CD4-positive, alpha-beta memory T cell (primary cell): Measurements from ENCODE around the gene UBFD1. TPM values are rescaled to one million over a fixed set of nuclear protein-coding genes. Genes with fewer than 3 reads are reported as not detected.
"Not testable (repeated sequence)": the region's sequence is repeated elsewhere in the genome, so short reads cannot be mapped to it uniquely, and the experiment has no call there.

Source experiments
- CTCF ChIA-PET: fragments of 350-600 bp; sonication (Branson Sonifier 250); formaldehyde crosslinking; loops from one replicate; lab custom pipeline; 2021; ENCODE audit warnings: inconsistent platforms; ENCODE audit not compliant: partially characterized antibody; lab: Charles Lee
- POLR2A ChIA-PET: fragments of 350-600 bp; sonication (Branson Sonifier 250); formaldehyde crosslinking; loops from one replicate; lab custom pipeline; 2021; ENCODE audit not compliant: partially characterized antibody; lab: Charles Lee
- DNase-seq, 5 donors: peaks; one replicate each; pipeline versions ENCODE4 v3.0.0 to v3.0.0-alpha.2; 2020 to 2022; ENCODE audit warnings: mixed read lengths in 1 of 5
- H3K27ac ChIP-seq: one replicate; pipeline ENCODE4 v1.7.0; 2013; ENCODE audit warnings: low read depth, low read length
- H3K27me3 ChIP-seq: 2 replicates; pipeline ENCODE4 v1.7.0; 2013; ENCODE audit warnings: mild to moderate bottlenecking, low read length, moderate library complexity; ENCODE audit not compliant: insufficient read depth
- H3K36me3 ChIP-seq: 2 replicates; pipeline ENCODE4 v1.7.0; 2013; ENCODE audit warnings: mild to moderate bottlenecking, low read length, moderate library complexity; ENCODE audit not compliant: insufficient read depth
- H3K4me1 ChIP-seq: 2 replicates; pipeline ENCODE4 v1.7.0; 2013; ENCODE audit warnings: mild to moderate bottlenecking, low read length, moderate library complexity; ENCODE audit not compliant: insufficient read depth
- H3K4me3 ChIP-seq, 2 donors: one replicate each; pipeline ENCODE4 v1.7.0; 2013; ENCODE audit warnings: low read length in 2 of 2, mild to moderate bottlenecking in 1 of 2
- H3K9me3 ChIP-seq, 2 donors: one replicate each; pipeline ENCODE4 v1.7.0; 2013; ENCODE audit warnings: low read length in 2 of 2, control low read depth in 1 of 2; ENCODE audit not compliant: control insufficient read depth in 1 of 2
- H3K27ac Mint-ChIP-seq, 7 donors: one replicate each; pipeline ENCODE4 v1.8.0; 2020 to 2021; ENCODE audit warnings: mixed read lengths in 7 of 7, mild to moderate bottlenecking in 6 of 7, inconsistent platforms in 3 of 7, moderate library complexity in 3 of 7
- H3K27me3 Mint-ChIP-seq, 2 donors: one replicate each; pipeline ENCODE4 v1.8.0; 2020 to 2021; ENCODE audit warnings: mixed read lengths in 2 of 2
- H3K36me3 Mint-ChIP-seq, 2 donors: one replicate each; pipeline ENCODE4 v1.8.0; 2020 to 2021; ENCODE audit warnings: mixed read lengths in 2 of 2, inconsistent platforms in 1 of 2, mild to moderate bottlenecking in 1 of 2
- H3K4me1 Mint-ChIP-seq, 4 donors: one replicate each; pipeline ENCODE4 v1.8.0; 2020 to 2021; ENCODE audit warnings: mixed read lengths in 4 of 4, mild to moderate bottlenecking in 1 of 4
- H3K4me3 Mint-ChIP-seq, 8 donors: one replicate each; pipeline ENCODE4 v1.8.0; 2020 to 2021; ENCODE audit warnings: mixed read lengths in 8 of 8, mild to moderate bottlenecking in 7 of 8, moderate library complexity in 6 of 8, inconsistent platforms in 3 of 8
- H3K9me3 Mint-ChIP-seq, 8 donors: one replicate each; pipeline ENCODE4 v1.8.0; 2020 to 2021; ENCODE audit warnings: mixed read lengths in 8 of 8, mild to moderate bottlenecking in 5 of 8, inconsistent platforms in 3 of 8, moderate library complexity in 1 of 8
- intact Hi-C: fragments of 100-400 bp; cut with micrococcal nuclease; formaldehyde crosslinking; loops from one replicate; pipeline ENCODE4 v1.15.1; 2023
- polyA plus RNA-seq, 2 donors: library from polyadenylated mRNA; unstranded; fragments of 300-500 nt; fragmentation: Illumina TruSeq; gene quantifications; one replicate each; pipeline ENCODE4 v1.2.3, GENCODE V29; 2021
- total RNA-seq, 2 experiments: library from RNA; stranded (reverse); gene quantifications; one replicate each; pipeline ENCODE4 v1.2.3, GENCODE V29; 2021

Gene UBFD1
- total and polyA plus RNA-seq, 4 experiments from 2014 or later = 11.9 to 41.2 (median 28.1) TPM

DNA sequence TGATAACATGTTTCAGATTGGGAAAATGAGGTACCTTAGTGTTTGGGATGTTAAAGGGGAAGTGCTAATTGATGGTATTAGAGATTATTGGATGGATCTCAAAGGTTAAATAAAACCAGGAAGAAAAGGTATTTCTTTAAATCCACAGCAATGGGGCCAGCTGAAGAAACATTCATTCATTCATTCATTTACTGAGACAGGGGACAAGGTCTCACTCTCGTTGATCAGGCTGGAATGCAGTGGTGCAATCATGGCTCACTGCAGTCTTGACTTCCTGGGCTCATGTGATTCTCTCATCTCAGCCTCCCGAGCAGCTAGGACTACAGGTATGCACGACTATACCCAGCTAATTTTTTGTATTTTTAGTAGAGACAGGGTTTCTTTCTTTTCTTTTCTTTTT lies 20.1 kb upstream of the UBFD1 start:
- CTCF ChIA-PET = no interaction called here
- peak overlapping the region in 1 of 7 donors; percentile 17 for H3K27ac Mint-ChIP-seq
- no peak overlapping the region for H3K27ac ChIP-seq
- H3K27me3 ChIP-seq = no peaks in the 10 kb centered on the region
- no peaks in the 10 kb centered on the region for H3K27me3 Mint-ChIP-seq
- no peak overlapping the region for H3K4me3 Mint-ChIP-seq
- peaks cover 0 to 1% (median 0%) of the 10 kb centered on the region in 4 donors for H3K4me1 Mint-ChIP-seq
- H3K9me3 ChIP-seq = no peaks in the 10 kb centered on the region
- POLR2A ChIA-PET = no interaction called here
- intact Hi-C loops = no loop called here
- H3K4me3 ChIP-seq = no peak overlapping the region
- no peak for DNase-seq
- H3K36me3 Mint-ChIP-seq = peaks cover 14 to 51% of the 10 kb centered on the region in 2 donors
- peaks cover 28% of the 10 kb centered on the region for H3K36me3 ChIP-seq
- H3K9me3 Mint-ChIP-seq = no peaks in the 10 kb centered on the region
- H3K4me1 ChIP-seq = no peaks in the 10 kb centered on the region

- H3K4me3 Mint-ChIP-seq = no peak overlapping the region
- ChIA-PET CTCF (interaction anchor here (0.7 kb wide), 1 partner anchor 765 kb away, joined by 3 read pairs; no protein-coding TSS in a partner anchor), POLR2A (interaction anchor here (1.5 kb wide), 1 partner anchor 32 kb away, joined by 3 read pairs; no protein-coding TSS in a partner anchor)
- no peak overlapping the region for H3K27ac ChIP-seq
- DNase-seq = no peak
- peaks cover 9 to 47% of the 10 kb centered on the region in 2 donors for H3K36me3 Mint-ChIP-seq
- no peak overlapping the region for H3K27ac Mint-ChIP-seq
- no peaks in the 10 kb centered on the region for H3K9me3 Mint-ChIP-seq
- H3K4me1 Mint-ChIP-seq = peaks cover 0 to 1% (median 0%) of the 10 kb centered on the region in 4 donors
- no peaks in the 10 kb centered on the region for H3K27me3 ChIP-seq
- no peaks in the 10 kb centered on the region for H3K9me3 ChIP-seq
- no peaks in the 10 kb centered on the region for H3K4me1 ChIP-seq
- intact Hi-C loops = no loop called here
- H3K4me3 ChIP-seq = no peak overlapping the region
- H3K27me3 Mint-ChIP-seq = no peaks in the 10 kb centered on the region
- H3K36me3 ChIP-seq = peaks cover 23% of the 10 kb centered on the region
Measured at GRCh38 chr16:23538919-23539278, 18.6 kb upstream of the UBFD1 start.

- Mint-ChIP-seq H3K27ac (no peak overlapping the region), H3K27me3 (no peaks in the 10 kb centered on the region), H3K4me3 (no peak overlapping the region), H3K4me1 (peaks cover 0 to 1% (median 0%) of the 10 kb centered on the region in 4 donors), H3K36me3 (peaks cover 4 to 48% of the 10 kb centered on the region in 2 donors), H3K9me3 (no peaks in the 10 kb centered on the region)
- POLR2A ChIA-PET = interaction anchor here (1.4 to 1.5 kb wide), 2 partner anchors 17 to 34 kb away, joined by 3 to 4 read pairs; partner anchors contain the start of genes EARS2 and UBFD1
- Histone ChIP-seq H3K27ac (no peak overlapping the region), H3K4me3 (no peak overlapping the region), H3K4me1 (no peaks in the 10 kb centered on the region), H3K27me3 (no peaks in the 10 kb centered on the region), H3K9me3 (no peaks in the 10 kb centered on the region), H3K36me3 (peaks cover 18% of the 10 kb centered on the region)
- DNase-seq = no peak
- CTCF ChIA-PET = no interaction called here
- intact Hi-C loops = no loop called here
Measured at GRCh38 chr16:23539984-23540816, 17.3 kb upstream of the UBFD1 start.

DNA sequence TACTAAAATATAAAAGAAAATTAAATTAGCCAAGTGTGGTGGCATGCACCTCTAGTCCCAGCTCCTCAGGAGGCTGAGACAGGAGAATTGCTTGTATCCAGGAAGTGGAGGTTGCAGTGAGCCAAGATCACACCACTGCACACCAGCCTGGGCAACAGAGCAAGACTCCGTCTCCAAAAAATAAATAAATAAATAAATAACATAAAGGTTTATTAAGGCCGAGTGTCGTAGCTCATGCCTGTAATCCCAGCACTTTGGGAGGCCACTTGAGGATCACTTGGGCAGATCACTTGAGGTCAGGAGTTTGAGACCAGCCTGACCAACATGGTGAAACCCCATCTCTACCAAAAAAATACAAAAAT lies 16.7 kb upstream of the UBFD1 start:
- H3K27me3 ChIP-seq, intact Hi-C loops, H3K27me3 Mint-ChIP-seq, H3K4me1 Mint-ChIP-seq, H3K9me3 Mint-ChIP-seq, H3K4me3 ChIP-seq, H3K27ac ChIP-seq, H3K4me3 Mint-ChIP-seq, H3K4me1 ChIP-seq, H3K27ac Mint-ChIP-seq, CTCF ChIA-PET, H3K9me3 ChIP-seq, DNase-seq: not testable (repeated sequence)
- POLR2A ChIA-PET = interaction anchor here (1.4 kb wide), 1 partner anchor 16 kb away, joined by 4 read pairs; the partner anchor contains the start of genes EARS2 and UBFD1
- H3K36me3 Mint-ChIP-seq = peaks cover 4 to 47% of the 10 kb centered on the region in 2 donors
- H3K36me3 ChIP-seq = peaks cover 18% of the 10 kb centered on the region

DNA sequence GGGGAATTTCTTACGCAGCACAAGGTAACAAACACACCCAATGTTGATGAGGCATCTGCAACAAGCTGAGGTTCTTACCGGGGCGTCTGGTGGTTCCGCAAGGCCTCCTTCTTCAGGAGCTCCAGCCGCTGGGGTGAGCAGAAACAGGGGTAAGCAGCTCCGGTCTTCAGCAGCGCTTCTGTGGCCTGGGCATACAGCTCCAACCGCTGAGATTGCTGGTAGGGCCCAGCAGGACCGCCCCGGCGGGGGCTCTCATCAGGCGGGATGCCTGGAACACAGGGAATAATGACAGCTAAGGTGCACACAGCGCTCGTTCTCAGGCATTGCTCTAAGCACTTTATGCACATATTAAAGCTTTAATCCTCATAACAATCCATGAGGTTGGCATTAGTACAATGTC lies 13.1 kb upstream of the UBFD1 start:
- peaks cover 11 to 54% of the 10 kb centered on the region in 2 donors for H3K36me3 Mint-ChIP-seq
- no peak for DNase-seq
- Histone ChIP-seq H3K27ac (no peak overlapping the region), H3K4me1 (no peaks in the 10 kb centered on the region), H3K9me3 (no peaks in the 10 kb centered on the region), H3K4me3 (no peak overlapping the region), H3K36me3 (peaks cover 32% of the 10 kb centered on the region), H3K27me3 (no peaks in the 10 kb centered on the region)
- intact Hi-C loops = no loop called here
- H3K9me3 Mint-ChIP-seq = no peaks in the 10 kb centered on the region
- no peak overlapping the region for H3K27ac Mint-ChIP-seq
- ChIA-PET POLR2A (no interaction called here), CTCF (no interaction called here)
- peaks cover 0 to 4% (median 0%) of the 10 kb centered on the region in 4 donors for H3K4me1 Mint-ChIP-seq
- H3K4me3 Mint-ChIP-seq = no peak overlapping the region
- no peaks in the 10 kb centered on the region for H3K27me3 Mint-ChIP-seq

GRCh38 chr16:23549938-23550337 lies 7.6 kb upstream of the UBFD1 start:
- Mint-ChIP-seq H3K4me1 (peaks cover 0 to 5% (median 2%) of the 10 kb centered on the region in 4 donors), H3K27me3 (no peaks in the 10 kb centered on the region), H3K36me3 (peaks cover 24 to 45% of the 10 kb centered on the region in 2 donors), H3K9me3 (no peaks in the 10 kb centered on the region), H3K4me3 (no peak overlapping the region), H3K27ac (no peak overlapping the region)
- POLR2A ChIA-PET = no interaction called here
- intact Hi-C loops = no loop called here
- Histone ChIP-seq H3K9me3 (no peaks in the 10 kb centered on the region), H3K36me3 (peaks cover 46% of the 10 kb centered on the region), H3K27me3 (no peaks in the 10 kb centered on the region), H3K4me1 (no peaks in the 10 kb centered on the region), H3K4me3 (no peak overlapping the region), H3K27ac (no peak overlapping the region)
- DNase-seq = no peak
- CTCF ChIA-PET = interaction anchor here (0.8 to 1.6 kb wide), 2 partner anchors 9 to 51 kb away, joined by 4 read pairs; no protein-coding TSS in a partner anchor

DNA sequence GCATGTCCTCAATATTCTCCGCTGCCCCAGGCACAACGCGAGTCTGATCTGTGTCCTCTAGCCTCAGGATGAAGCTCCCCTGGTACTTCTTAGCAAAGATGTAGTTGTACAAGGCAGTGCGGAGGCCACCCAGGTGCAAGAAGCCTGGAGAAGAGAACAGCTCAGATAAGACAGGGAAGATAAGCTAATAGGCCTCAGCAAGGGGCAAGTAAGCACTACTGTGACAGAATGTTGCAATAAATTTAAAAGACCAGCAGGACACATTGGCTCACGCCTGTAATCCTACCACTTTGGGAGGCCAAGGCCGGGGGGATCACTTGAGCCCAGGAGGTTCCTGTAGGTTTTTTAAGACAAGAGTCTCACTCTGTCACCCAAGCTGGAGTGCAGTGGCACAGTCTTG lies 5.4 kb upstream of the UBFD1 start:
- peaks cover 17% of the 10 kb centered on the region for H3K4me1 ChIP-seq
- H3K27me3 Mint-ChIP-seq = no peaks in the 10 kb centered on the region
- H3K4me3 Mint-ChIP-seq = no peak overlapping the region
- no peaks in the 10 kb centered on the region for H3K9me3 Mint-ChIP-seq
- H3K4me1 Mint-ChIP-seq = peaks cover 8 to 16% (median 13%) of the 10 kb centered on the region in 4 donors
- ChIA-PET CTCF (no interaction called here), POLR2A (interaction anchor here (0.9 kb wide), 1 partner anchor 1707 kb away, joined by 3 read pairs; no protein-coding TSS in a partner anchor)
- H3K36me3 Mint-ChIP-seq = peaks cover 20 to 36% of the 10 kb centered on the region in 2 donors
- H3K27me3 ChIP-seq = no peaks in the 10 kb centered on the region
- no peak for DNase-seq
- H3K4me3 ChIP-seq = no peak overlapping the region
- intact Hi-C loops = no loop called here
- H3K9me3 ChIP-seq = no peaks in the 10 kb centered on the region
- H3K27ac Mint-ChIP-seq = peak overlapping the region in 2 of 7 donors; percentile 25 to 37
- peaks cover 33% of the 10 kb centered on the region for H3K36me3 ChIP-seq
- no peak overlapping the region for H3K27ac ChIP-seq
